GM12878 (cell line): ENCODE results near the gene BCOR. TPM values are rescaled to one million over a fixed set of nuclear protein-coding genes. Genes with fewer than 3 reads are reported as not detected.

Experiments used
- IKZF1 ChIP-seq: fragments of 450-650 bp; conservative IDR thresholded peaks from 2 replicates; pipeline ENCODE4 v1.6.1; 2017; ENCODE audit warnings: antibody characterized with exemption, mild to moderate bottlenecking
- IRF5 ChIP-seq: fragments of 450-650 bp; IDR thresholded peaks from 2 replicates; pipeline ENCODE4 v1.6.1; 2017; ENCODE audit warnings: borderline replicate concordance
- JUNB ChIP-seq: IDR thresholded peaks from 2 replicates; pipeline ENCODE4 v1.6.1; 2016; ENCODE audit warnings: antibody characterized with exemption, mild to moderate bottlenecking
- KDM1A ChIP-seq: fragments of 200-600 bp; sonication (generic); IDR thresholded peaks from 2 replicates; pipeline ENCODE4 v1.6.1; 2016; ENCODE audit warnings: borderline replicate concordance
- MTA3 ChIP-seq: IDR thresholded peaks from 2 replicates; pipeline ENCODE4 v1.6.1; 2012; ENCODE audit warnings: low read length, inconsistent platforms, borderline replicate concordance
- NKRF ChIP-seq: fragments of 450-650 bp; conservative IDR thresholded peaks from 2 replicates; pipeline ENCODE4 v1.6.1; 2017; ENCODE audit warnings: mild to moderate bottlenecking, moderate library complexity
- TAF1 ChIP-seq: IDR thresholded peaks from 2 replicates; pipeline ENCODE4 v1.6.1; 2011; ENCODE audit warnings: mild to moderate bottlenecking, low read depth, low read length, borderline replicate concordance
- TCF7 ChIP-seq: IDR thresholded peaks from 2 replicates; pipeline ENCODE4 v1.6.1; 2014; ENCODE audit warnings: antibody characterized with exemption, borderline replicate concordance
- ZNF384 ChIP-seq: IDR thresholded peaks from 2 replicates; pipeline ENCODE4 v1.6.1; 2012; ENCODE audit warnings: low read depth, mild to moderate bottlenecking, low read length, improper control_type of control experiment, borderline replicate concordance
- polyA plus RNA-seq, 11 experiments: library from polyadenylated mRNA; depleted of rRNA in 4 of 11; unstranded in 6 of 11; stranded (reverse) in 5 of 11; fragments of >200 nt; fragmentation: Nextera tagmentation in 4 of 11; fragmentation: Illumina TruSeq in 1 of 11; extraction: Ambion mirVana in 4 of 11; extraction: Trizol in 1 of 11; gene quantifications; 1 replicate in 1 of 11; 2 replicates in 10 of 11; pipeline versions ENCODE4 v1.2.1 to v1.2.3, GENCODE V29; 2011 to 2016; ENCODE audit warnings: inconsistent platforms in 2 of 11, missing spikeins in 2 of 11, low read depth in 1 of 11
- total RNA-seq, 4 experiments: library from RNA; depleted of rRNA in 3 of 4; stranded (reverse); fragments of >200 nt in 3 of 4; fragmentation: Illumina TruSeq in 1 of 4; extraction: Trizol in 1 of 4; gene quantifications; 2 replicates each; pipeline versions ENCODE4 v1.2.1 to v1.2.3, GENCODE V29; 2013 to 2021

Gene BCOR
- total and polyA plus RNA-seq, 10 of the 15 experiments (the other 5 are each of a cell fraction or from before 2014, with no cell fraction given): 5.1 to 16.4 (median 10.1) TPM

DNA sequence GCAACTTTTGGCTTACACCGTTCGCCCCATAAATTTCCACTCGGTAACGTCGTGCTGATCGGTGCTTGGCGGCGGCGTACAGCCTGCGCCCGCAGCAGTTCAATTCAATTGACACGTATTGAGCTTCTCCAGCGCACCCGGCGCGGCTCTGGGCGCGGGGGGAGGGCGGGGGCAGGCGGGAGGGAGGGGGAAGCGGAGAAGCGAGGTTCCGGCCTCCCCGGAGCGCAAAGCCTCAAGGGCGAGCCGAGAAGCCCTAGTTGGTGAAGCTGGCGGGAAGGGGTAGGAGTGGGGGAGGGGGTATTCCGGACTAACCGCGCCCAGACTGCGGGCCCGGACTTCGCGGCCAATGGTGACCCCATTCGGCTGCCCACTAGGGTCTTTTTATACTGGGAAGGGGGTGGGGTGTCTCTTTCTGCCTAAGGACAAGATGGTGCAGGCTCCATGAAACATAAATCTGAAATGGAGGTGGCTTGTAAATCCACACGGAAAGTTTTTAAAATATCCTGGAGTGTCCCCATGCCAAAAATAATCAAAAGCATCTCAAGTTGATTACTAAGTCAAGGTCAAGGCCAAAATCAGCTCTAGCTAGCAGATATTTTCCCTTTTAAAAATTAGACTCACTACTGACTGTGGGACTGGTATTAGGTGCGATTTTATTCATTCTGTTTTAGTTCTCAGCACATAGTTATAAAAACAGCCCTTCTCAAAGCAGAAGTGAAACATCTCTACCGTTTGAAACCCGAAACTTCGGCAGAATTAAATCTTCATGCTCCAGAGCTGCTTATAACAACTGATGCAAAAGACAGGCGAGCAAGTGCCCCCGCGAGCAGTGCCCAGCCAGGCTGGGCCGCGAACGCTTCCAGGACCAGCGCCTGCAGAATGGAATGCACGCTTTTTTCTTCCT lies 1.5 kb upstream of the BCOR start (continued):
- peak; percentile 32; the same call in 1 of the 2 replicates for TF ChIP-seq JUNB
- TF ChIP-seq MTA3: no peak
- peak; percentile 13; the same call in 1 of the 2 replicates for TF ChIP-seq IKZF1
- no peak for TF ChIP-seq TCF7
- no peak for TF ChIP-seq TAF1
- no peak for TF ChIP-seq IRF5
- no peak for TF ChIP-seq NKRF
- TF ChIP-seq KDM1A: no peak
- TF ChIP-seq ZNF384: no peak
